GM21390 (cell line): ENCODE measurements around the gene TMX2.

Experiments used
- ATAC-seq: cut with Tn5 transposase; IDR thresholded peaks from one replicate; pipeline ENCODE4 v1.9.1; 2021; ENCODE audit not compliant: unreplicated experiment

The TMX2 gene

GRCh38 chr11:57763568-57763967, 51.2 kb downstream of the TMX2 start:
- no peak for ATAC-seq

- ATAC-seq, result no peak
Observed at GRCh38 chr11:57764021-57764420, 51.6 kb downstream of the TMX2 start.

GRCh38 chr11:57764566-57764965, 52.2 kb downstream of the TMX2 start:
- no peak for ATAC-seq

- ATAC-seq, result no peak
Observed at GRCh38 chr11:57764972-57765371, 52.6 kb downstream of the TMX2 start.

DNA sequence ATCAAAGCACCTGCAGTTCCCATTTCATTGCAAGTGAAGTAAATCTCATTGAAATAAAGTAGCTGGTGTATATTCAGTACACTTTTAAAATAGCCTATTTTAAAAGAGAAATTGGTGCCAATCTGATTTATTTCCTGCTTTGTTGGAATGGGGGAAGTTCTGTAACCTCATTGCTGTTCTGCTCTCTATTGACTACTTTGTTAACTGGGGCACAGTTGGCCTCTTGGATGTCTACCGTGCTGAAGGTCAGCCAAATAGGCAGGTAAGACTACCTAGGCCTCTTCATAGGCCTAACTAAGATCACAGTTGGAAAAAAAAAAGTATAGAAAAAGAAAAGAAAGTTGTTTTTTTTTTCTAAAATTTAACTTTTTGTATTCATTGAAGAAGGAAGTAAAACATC, 58.4 kb downstream of the TMX2 start:
- ATAC-seq, result no peak

DNA sequence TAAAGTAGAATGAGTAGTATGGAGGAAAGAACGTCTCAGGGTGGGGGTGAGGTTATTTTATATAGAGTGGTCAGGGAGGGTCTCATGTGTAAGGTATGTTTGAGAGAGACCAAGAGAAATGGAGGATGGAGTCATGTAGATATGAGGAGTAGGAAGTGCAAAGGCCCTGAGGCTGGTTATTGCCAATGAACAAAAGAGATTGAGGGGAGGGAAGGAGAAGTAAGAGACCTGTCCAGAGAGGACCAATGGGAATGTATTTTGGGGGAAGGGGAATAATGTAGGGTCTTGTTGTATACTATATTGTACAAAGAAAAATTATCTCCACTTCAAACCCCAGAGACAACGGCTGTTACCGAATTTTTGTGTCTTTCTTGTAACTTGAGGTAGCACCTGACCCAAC, 59.0 kb downstream of the TMX2 start:
- ATAC-seq, result no peak

- ATAC-seq, result no peak
Observed at GRCh38 chr11:57772562-57772961, 60.2 kb downstream of the TMX2 start.

DNA sequence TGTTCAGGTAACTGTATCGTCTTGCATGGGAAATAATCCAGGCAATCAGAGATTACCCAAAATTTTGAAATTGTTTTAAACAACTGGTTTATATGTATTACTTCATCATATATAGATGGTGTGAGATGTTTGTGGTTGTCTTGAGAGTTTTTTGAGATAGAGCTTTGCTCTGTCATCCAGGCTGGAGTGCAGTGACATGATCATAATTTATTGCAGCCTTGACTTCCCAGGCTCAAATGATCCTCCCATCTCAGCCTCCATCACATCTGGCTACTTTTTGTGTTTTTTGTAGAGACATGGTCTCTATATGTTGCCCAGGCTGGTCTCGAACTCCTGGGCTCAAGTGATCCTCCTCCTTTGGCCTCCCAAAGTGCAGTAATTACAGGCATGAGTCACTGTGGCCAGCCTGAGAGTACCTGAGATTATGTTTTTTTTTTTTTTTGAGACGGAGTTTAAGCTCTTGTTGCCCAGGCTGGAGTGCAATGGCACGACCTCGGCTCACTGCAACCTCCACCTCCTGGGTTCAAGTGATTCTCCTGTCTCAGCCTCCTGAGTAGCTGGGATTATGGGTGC, 60.7 kb downstream of the TMX2 start:
- no peak for ATAC-seq

- no peak for ATAC-seq
Observed at GRCh38 chr11:57775491-57775890, 63.1 kb downstream of the TMX2 start.

DNA sequence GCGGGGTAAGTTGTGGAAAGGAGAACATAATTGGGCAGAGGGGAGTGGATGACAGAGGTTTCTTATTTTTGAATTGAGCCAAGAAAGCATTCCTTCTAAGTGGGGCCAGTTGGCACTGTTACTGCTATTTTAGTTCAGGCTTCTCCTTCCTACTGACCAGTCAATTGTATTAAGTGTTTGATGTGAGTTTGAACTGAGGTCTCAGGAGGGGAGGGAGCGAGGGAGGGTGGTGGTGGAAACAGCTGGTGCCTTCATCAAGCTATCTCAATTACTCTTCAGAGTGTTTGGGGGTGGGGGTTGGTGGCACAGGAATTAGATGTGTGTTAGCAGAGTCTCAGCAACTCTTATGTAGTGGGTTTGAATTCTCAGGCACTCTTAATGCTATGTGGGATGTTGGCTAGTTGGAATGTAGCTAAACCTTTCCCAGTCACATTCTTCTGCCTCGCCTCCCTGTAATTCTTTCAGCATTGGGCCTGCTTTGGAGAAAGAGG, 63.7 kb downstream of the TMX2 start:
- no peak for ATAC-seq

- ATAC-seq, result no peak
Observed at GRCh38 chr11:57776577-57777210, 64.3 kb downstream of the TMX2 start.

DNA sequence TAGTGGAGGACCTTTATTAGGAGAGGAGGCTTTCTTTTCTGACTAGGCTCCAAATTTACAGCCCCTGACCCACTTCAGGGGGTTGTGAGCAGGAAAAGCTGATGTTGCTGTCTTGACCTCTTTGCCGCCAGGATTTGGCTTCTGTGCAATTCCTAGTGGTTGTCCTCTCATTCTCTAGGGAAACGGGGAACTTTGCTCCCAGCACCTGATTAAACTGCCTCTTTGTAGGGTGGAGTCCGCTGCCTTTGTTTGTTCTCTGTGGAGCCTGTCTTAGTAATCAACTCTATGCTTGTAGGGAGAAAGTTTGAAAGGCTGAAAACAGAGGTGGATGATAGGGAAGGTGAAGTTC, 65.5 kb downstream of the TMX2 start:
- no peak for ATAC-seq

DNA sequence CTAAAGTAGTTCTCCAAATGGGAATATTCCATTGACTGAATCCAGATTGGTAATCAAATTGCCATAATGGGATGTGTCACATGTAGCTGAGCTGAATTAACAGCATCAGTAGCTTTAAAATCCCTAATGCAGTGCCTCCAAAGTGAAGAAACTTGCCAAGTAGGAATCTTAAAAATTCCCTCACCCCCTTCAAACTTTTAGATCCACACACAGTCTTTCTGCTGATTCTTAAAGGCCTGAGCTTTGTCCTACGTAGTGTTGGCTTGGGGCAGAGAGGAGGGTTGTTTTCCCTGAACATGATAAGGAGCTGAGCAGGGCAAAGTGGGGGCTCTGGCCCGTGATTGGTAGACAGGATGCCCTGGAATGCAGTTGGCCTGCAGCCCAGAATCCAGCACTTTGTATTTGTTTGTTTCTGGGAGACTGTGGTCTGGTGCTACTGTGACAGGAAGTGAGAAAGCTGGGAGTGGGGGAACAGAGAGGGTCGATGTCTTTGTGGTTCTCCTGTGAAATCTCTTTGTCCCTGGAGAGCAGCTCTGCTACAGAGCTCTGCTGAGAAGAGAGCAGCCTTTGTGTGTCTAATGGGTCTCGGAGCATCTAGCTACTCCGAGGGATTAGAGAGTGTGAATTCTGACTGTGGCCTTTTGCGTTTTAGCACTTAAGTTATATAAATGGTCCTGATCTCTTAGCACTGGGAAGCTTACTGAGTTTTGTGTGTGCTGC, 66.1 kb downstream of the TMX2 start:
- no peak for ATAC-seq

GRCh38 chr11:57779276-57779675, 66.9 kb downstream of the TMX2 start:
- no peak for ATAC-seq

DNA sequence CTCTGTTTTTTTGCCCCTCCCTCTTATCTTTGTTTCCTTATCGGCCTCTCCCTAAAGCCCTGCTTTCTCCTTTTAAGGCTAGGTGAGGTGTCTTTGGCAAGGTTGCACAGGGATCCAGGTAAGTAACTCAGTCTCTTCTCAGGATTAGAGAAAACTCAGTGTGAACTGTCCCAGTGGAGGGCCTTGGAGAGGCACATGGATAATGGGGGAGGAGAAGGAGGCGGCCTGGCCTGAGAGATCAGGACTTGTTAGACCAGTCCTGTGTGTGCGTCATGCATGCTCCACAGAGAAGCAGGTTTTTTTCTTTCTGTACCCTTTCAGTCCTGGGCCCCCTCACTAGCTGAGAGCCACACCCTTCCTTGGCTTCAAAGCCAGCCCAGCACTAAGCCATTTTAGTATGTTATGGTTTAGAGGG, 69.1 kb downstream of the TMX2 start:
- no peak for ATAC-seq

GRCh38 chr11:57785072-57785471, 72.7 kb downstream of the TMX2 start:
- ATAC-seq, result no peak

GRCh38 chr11:57786436-57786835, 74.0 kb downstream of the TMX2 start:
- ATAC-seq, result no peak

DNA sequence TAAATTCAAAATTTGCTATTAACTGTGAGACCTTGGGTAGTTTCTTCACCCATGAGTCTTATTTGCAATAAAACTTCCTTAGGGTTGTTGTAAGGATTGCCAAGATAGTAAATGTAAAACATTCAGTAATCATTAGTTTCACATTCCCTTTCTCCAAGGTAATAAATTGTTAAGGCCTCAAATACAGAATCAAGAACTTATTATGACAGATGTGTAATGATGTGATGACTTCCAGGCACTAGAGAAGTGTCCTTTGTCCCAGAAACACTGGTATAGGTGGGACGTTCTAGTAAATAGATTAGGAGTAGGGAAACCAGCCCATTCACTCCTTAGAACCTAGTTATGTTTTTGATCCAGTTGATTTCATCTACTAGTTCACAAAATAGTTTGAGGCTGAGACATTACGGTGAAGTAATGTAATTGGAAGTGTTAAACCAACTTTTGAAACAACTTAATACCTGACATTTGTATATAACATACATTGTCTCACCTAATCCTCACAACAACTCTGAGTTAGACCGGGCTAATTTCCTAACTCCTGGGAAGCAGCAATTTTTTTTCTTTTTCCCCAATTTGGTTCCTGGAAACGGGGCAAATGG, 74.7 kb downstream of the TMX2 start:
- no peak for ATAC-seq

DNA sequence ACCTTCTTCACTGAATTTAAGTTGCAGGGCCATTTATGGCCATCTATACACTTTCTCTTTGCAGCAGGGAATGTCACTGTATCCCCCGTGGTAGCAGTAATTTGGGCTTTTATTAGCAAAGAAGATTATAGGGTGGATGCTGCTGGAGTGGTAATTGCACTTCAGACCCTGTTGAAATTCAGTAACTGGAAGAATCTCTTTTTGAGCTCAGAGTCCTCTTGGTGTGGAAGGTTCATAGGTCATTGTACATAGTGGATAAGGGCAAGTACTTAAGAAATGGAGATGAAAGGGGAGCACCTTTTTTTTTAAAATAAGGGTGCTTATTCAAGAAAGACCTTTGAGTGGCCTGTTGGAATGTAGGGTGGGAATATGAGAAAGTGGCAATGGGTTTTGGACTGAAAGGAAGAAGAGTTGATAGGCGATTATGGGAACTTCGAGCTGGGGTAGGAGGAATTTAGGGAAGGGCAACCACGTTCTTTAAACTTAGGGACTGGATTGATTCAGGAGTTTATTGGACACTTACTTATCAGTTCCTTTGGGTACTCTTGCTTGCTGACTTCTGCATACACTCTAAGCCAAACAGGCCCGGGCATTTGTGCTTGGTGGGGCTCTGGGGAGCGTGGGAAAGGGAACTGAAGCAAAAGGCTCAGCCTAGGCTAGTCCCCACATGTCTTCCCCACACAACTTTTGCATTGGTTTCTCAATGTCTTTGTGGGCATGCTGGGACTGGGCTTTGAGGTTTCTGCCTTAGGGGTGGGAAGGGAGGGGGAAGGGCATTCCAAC, 75.7 kb downstream of the TMX2 start:
- ATAC-seq, result peak; percentile 49

DNA sequence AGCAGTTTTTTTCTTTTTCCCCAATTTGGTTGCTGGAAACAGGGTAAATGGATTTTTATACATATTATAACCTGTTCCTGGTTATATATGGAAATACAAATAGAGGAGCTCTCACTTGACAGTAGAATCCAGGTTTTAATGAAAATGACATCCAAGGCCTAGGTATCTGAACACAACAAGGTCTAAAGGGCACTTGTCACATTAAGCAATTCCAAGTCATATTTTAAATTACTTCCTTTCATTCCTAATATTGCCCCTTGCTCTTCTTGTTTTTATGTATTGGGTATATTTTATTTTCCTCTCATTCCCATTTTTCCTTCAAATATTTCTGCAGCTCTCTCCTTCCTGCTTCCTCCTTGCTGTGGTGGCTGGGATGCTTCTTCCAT, 76.3 kb downstream of the TMX2 start:
- ATAC-seq, result no peak
